ENCODE measurements around the gene ZAP70.

Gene ZAP70

DNA sequence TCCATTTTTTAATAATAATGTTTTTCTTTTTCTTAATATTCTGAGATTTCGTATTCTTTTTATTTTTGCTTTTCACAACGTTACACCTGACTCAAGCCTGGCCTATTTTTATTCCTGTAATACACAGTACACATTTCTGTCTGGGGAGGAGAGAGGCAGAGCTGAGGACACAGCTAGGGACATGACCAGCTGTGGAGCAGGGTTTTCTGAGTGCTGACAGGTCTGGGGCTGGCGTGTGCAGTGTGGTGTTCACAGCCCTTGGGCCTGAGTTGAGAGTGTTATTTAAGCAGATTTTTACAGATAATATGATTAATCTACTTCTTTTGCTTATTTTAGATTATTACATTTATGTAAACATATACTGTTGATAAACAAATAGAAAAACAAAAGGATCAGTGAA is 55.9 kb downstream of the ZAP70 start:
- no peak overlapping the region for H3K4me3 ChIP-seq (replicated peaks; ENCODE audit: low read depth, low read length)
- no peak for TF ChIP-seq CTCF (IDR thresholded peaks at IDR 0.05; ENCODE audit: low read depth, low read length, missing control alignments)
- DNase-seq (ENCODE audit: extremely low read depth, low read depth): no peak

- DNase-seq (ENCODE audit: extremely low read depth, low read depth): no peak
- TF ChIP-seq CTCF (IDR thresholded peaks at IDR 0.05; ENCODE audit: low read depth, low read length, missing control alignments): no peak
- H3K4me3 ChIP-seq (replicated peaks; ENCODE audit: low read depth, low read length): no peak overlapping the region
Observed at GRCh38 chr2:97769711-97770110, 56.3 kb downstream of the ZAP70 start.

- no peak for TF ChIP-seq CTCF (IDR thresholded peaks at IDR 0.05; ENCODE audit: low read depth, low read length, missing control alignments)
- H3K4me3 ChIP-seq (replicated peaks; ENCODE audit: low read depth, low read length): no peak overlapping the region
- no peak for DNase-seq (ENCODE audit: extremely low read depth, low read depth)
Observed at GRCh38 chr2:97770445-97770844, 57.1 kb downstream of the ZAP70 start.

GRCh38 chr2:97774425-97774824 is 61.0 kb downstream of the ZAP70 start:
- no peak for DNase-seq (ENCODE audit: extremely low read depth, low read depth)
- no peak overlapping the region for H3K4me3 ChIP-seq (replicated peaks; ENCODE audit: low read depth, low read length)
- TF ChIP-seq CTCF (IDR thresholded peaks at IDR 0.05; ENCODE audit: low read depth, low read length, missing control alignments): peak; percentile 56

DNA sequence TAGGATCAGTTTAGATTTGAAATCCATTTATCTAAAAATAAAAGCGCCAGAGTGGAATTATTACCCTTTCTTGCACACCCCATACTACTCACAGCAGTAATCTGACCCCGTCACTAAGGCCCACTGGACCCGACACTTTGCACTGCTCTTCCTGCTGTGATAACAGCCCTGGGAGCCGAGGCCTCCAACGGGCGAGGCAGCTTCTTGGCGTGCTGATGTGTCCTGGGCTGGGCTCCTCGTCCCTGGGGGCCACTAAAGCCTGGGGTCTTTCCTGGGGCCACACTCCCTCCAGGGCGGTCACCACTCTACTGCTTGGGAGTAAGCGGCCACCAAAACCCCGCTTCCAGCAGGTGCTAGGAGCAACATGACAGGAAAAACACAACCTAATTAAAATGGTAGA is 61.7 kb downstream of the ZAP70 start:
- H3K4me3 ChIP-seq (replicated peaks; ENCODE audit: low read depth, low read length): no peak overlapping the region
- no peak for DNase-seq (ENCODE audit: extremely low read depth, low read depth)
- no peak for TF ChIP-seq CTCF (IDR thresholded peaks at IDR 0.05; ENCODE audit: low read depth, low read length, missing control alignments)

GRCh38 chr2:97779141-97779540 is 65.8 kb downstream of the ZAP70 start:
- DNase-seq (ENCODE audit: extremely low read depth, low read depth): no peak
- no peak for TF ChIP-seq CTCF (IDR thresholded peaks at IDR 0.05; ENCODE audit: low read depth, low read length, missing control alignments)
- no peak overlapping the region for H3K4me3 ChIP-seq (replicated peaks; ENCODE audit: low read depth, low read length)

DNA sequence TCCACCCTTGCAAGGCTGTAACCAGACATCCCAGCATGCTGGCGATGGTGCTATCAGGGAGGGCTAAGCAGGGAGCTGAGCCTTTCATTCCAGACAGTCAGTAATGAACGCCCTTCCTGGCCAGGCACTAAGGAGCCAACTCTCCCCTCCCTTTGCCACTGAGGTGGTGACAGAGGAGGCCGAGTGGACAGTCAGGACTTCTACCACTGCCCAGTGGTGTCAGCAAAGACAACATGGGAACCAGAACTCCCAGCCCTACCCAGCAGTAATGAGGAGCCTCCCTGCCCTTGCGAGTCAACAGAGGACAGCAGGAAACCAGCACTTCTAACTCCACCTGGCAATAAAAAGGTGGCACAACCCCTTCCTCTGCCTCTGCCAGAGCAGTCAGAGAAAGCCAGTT is 68.6 kb downstream of the ZAP70 start:
- no peak overlapping the region for H3K4me3 ChIP-seq (replicated peaks; ENCODE audit: low read depth, low read length)
- TF ChIP-seq CTCF (IDR thresholded peaks at IDR 0.05; ENCODE audit: low read depth, low read length, missing control alignments): no peak
- DNase-seq (ENCODE audit: extremely low read depth, low read depth): no peak
